Measurements from ENCODE around the gene FRK. TPM values are rescaled to one million over a fixed set of nuclear protein-coding genes. Genes with fewer than 3 reads are reported as not detected.
A peak's percentile ranks its signal among the peaks of the same experiment; 100 is the strongest.
"Not testable (repeated sequence)": the region's sequence is repeated elsewhere in the genome, so short reads cannot be mapped to it uniquely, and the experiment has no call there.

FRK gene
- total RNA-seq, 1 experiment from 2014 or later = 0.02 TPM

GRCh38 chr6:116010386-116010785 is 50.3 kb downstream of the FRK start:
- no peak for DNase-seq (ENCODE audit: low read depth)

GRCh38 chr6:116008470-116009243 is 52.0 kb downstream of the FRK start:
- DNase-seq (ENCODE audit: low read depth) = peak; percentile 83

GRCh38 chr6:116004841-116005815 is 55.6 kb downstream of the FRK start:
- no peak for DNase-seq (ENCODE audit: low read depth)

GRCh38 chr6:116003668-116004067 is 57.0 kb downstream of the FRK start:
- DNase-seq (ENCODE audit: low read depth) = no peak

GRCh38 chr6:116002756-116003155 is 57.9 kb downstream of the FRK start:
- DNase-seq (ENCODE audit: low read depth) = no peak

GRCh38 chr6:115999235-115999634 is 61.5 kb downstream of the FRK start:
- no peak for DNase-seq (ENCODE audit: low read depth)

- no peak for DNase-seq (ENCODE audit: low read depth)
Measured at GRCh38 chr6:115997990-115998585, 62.6 kb downstream of the FRK start.

- DNase-seq (ENCODE audit: low read depth) = no peak
Measured at GRCh38 chr6:115986026-115986425, 74.7 kb downstream of the FRK start.

GRCh38 chr6:115984809-115985208 is 75.9 kb downstream of the FRK start:
- no peak for DNase-seq (ENCODE audit: low read depth)

GRCh38 chr6:115983998-115984397 is 76.7 kb downstream of the FRK start:
- no peak for DNase-seq (ENCODE audit: low read depth)

GRCh38 chr6:115982453-115982852 is 78.2 kb downstream of the FRK start:
- no peak for DNase-seq (ENCODE audit: low read depth)

GRCh38 chr6:115977220-115977619 is 83.5 kb downstream of the FRK start:
- no peak for DNase-seq (ENCODE audit: low read depth)

- no peak for DNase-seq (ENCODE audit: low read depth)
Measured at GRCh38 chr6:115976321-115976870, 84.3 kb downstream of the FRK start.

- DNase-seq (ENCODE audit: low read depth) = no peak
Measured at GRCh38 chr6:115972679-115973078, 88.0 kb downstream of the FRK start.

GRCh38 chr6:115971785-115972184 is 88.9 kb downstream of the FRK start:
- DNase-seq (ENCODE audit: low read depth) = no peak

- DNase-seq (ENCODE audit: low read depth) = no peak
Measured at GRCh38 chr6:115969930-115970273, 90.8 kb downstream of the FRK start.

- no peak for DNase-seq (ENCODE audit: low read depth)
Measured at GRCh38 chr6:115969207-115969929, 91.3 kb downstream of the FRK start.

- DNase-seq (ENCODE audit: low read depth) = not testable (repeated sequence)
Measured at GRCh38 chr6:115960286-115960685, 100.4 kb downstream of the FRK start.

- no peak for DNase-seq (ENCODE audit: low read depth)
Measured at GRCh38 chr6:115958958-115959357, 101.7 kb downstream of the FRK start.

- no peak for DNase-seq (ENCODE audit: low read depth)
Measured at GRCh38 chr6:115954740-115955139, 106.0 kb downstream of the FRK start.

GRCh38 chr6:115948751-115949150 is 111.9 kb downstream of the FRK start:
- DNase-seq (ENCODE audit: low read depth) = no peak
